DOHH2 (cell line): Measurements from ENCODE around the gene SPINK7.

ENCODE experiments used
- EZH2phosphoT487 ChIP-seq: fragments of 200-600 bp; sonication (generic); IDR thresholded peaks from 2 replicates; pipeline ENCODE4 v1.6.1; 2017; ENCODE audit warnings: borderline replicate concordance, mild to moderate bottlenecking, antibody characterized with exemption, low read length, moderate library complexity, mixed read lengths
- TF ChIP-seq, protein P1 (sequence below): fragments of 200-600 bp; sonication (generic); IDR thresholded peaks from one replicate; pipeline ENCODE4 v1.5.1; 2014; ENCODE audit warnings: antibody characterized with exemption, mild to moderate bottlenecking, low read depth, low read length; ENCODE audit not compliant: poor library complexity, severe bottlenecking

GRCh38 chr5:148268566-148268965 is 43.7 kb upstream of the SPINK7 start, which contains the start of gene SPINK13:
- TF ChIP-seq, protein P1, sequence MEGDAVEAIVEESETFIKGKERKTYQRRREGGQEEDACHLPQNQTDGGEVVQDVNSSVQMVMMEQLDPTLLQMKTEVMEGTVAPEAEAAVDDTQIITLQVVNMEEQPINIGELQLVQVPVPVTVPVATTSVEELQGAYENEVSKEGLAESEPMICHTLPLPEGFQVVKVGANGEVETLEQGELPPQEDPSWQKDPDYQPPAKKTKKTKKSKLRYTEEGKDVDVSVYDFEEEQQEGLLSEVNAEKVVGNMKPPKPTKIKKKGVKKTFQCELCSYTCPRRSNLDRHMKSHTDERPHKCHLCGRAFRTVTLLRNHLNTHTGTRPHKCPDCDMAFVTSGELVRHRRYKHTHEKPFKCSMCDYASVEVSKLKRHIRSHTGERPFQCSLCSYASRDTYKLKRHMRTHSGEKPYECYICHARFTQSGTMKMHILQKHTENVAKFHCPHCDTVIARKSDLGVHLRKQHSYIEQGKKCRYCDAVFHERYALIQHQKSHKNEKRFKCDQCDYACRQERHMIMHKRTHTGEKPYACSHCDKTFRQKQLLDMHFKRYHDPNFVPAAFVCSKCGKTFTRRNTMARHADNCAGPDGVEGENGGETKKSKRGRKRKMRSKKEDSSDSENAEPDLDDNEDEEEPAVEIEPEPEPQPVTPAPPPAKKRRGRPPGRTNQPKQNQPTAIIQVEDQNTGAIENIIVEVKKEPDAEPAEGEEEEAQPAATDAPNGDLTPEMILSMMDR, result no peak
- TF ChIP-seq EZH2phosphoT487, result no peak
